HG03039 (cell line): ENCODE measurements around the gene SLC44A2.

ENCODE experiments used
- ATAC-seq: cut with Tn5 transposase; IDR thresholded peaks from one replicate; pipeline ENCODE4 v1.9.1; 2021; ENCODE audit warnings: mild to moderate bottlenecking, moderate library complexity; ENCODE audit not compliant: unreplicated experiment

SLC44A2 gene

GRCh38 chr19:10625003-10625761 is at the start of gene SLC44A2:
Gene SLC44A2, plus strand, starts transcription at chr19:10625553. Its CDS starts 81 bp downstream, at chr19:10625634.
- ATAC-seq = no peak

DNA sequence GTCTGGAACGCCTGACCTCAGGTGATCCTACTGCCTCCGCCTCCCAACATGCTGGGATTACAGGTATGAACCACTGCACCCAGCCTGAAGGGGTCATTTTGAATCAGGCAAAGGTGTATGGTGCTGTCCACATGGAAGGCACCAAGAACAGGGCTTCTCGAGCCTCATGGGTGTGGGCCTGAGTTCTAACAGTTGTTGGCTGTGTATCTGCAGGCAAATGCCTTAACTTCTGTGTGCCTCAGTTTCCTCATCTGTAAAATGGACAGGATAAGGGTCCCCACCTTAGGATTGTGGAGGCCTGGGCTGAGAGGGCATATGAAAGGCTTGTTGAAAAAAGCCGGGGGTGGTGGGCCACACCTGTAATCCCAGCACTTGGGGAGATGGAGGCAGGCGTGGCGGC is 47.4 kb upstream of the SLC44A2 start:
- no peak for ATAC-seq

- no peak for ATAC-seq
Observed at GRCh38 chr19:10580979-10581631, 44.2 kb upstream of the SLC44A2 start.

DNA sequence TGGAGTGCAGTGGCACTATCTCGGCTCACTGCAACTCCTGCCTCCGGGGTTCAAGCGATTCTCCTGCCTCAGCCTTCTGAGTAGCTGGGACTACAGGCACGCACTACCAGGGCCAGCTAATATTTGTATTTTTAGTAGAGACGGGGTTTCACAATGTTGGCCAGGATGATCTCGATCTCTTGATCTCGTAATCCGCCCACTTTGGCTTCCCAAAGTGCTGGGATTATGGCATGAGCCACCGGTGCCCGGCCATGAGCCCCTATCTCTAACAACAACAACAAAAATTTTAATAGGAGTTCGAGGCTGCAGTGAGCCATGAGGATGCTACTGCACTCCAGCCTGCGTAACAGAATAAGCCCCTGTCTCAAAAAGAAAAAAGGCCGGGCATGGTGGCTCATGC is 43.3 kb upstream of the SLC44A2 start:
- ATAC-seq = no peak

DNA sequence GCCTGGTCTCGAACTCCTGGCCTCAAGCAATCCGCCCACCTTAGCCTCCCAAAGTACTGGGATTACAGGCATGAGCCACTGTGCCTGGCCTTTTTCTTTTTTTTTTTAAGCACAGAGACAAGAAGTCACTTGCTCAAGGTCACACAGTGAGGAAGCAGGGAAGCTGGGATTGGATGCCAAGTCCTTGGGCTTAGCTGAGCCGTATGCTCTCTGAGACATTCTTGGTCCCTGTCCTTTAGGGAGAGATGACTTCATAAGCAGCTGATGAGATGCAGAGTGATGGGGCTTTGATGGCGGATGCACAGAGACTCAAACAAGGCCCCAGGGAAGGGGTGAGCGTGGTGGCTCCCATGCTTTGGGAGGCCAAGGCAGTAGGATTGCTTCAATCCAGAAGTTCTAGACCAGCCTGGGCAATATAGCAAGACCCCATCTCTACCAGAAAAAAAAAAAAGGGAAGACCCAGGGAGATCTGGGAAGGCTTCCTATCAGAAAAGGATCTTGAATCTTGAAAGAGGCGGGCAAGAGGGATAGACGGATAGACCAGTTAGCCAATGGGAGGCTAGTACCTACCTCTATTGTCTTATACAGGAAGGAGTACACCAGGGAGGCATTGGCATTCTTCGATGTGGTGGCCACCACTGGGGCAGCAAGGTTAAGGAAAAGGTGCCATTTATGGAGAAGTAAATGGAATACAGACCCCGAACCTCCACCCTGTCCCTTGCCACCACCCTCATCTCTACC is 42.1 kb upstream of the SLC44A2 start:
- ATAC-seq = no peak

- ATAC-seq = no peak
Observed at GRCh38 chr19:10586396-10586795, 39.0 kb upstream of the SLC44A2 start.

DNA sequence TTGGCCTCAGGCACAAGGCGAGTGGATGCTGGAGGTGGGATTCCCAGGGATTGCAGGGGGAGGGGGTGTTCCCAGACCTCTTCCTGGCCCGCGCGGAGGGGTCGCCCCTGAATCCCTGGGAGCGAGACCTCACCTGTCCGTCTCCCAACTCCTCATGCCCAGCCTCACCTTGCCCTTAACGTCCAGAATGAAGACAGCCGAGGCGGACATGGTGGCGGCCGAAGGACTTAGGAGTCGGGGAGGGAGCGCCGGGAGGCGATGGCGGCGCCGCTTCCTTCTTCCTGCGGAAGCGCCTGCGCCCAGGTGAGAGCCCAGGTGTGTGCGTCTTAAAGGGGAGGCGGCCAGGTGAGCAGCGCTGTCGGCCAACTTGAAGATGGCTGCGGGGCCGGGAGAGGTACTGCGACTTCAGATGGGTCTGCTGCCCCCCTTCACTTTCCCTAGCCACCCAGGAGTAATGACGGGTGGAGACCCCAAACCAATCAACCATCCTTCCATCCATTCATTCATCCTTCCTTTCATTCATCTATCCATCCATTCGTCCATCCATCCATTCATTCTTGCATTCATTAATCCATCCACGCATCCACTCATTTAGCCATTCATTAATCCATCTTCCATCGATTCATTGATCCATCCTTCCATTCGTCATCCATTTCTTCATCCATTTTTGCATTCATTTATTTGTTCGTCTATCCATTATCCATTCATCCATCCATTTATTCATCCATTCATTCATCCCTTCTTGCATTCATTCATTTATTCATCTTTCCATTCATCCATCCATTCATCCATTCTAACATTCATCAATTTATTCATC is 38.1 kb upstream of the SLC44A2 start, which contains the start of gene AP1M2:
TSS of gene AP1M2 (minus strand) at position 291 of the 817 bp plus-strand sequence. CDS start at position 210, 81 bp downstream.
- ATAC-seq = no peak

GRCh38 chr19:10587839-10588150 is 37.6 kb upstream of the SLC44A2 start:
- no peak for ATAC-seq

- no peak for ATAC-seq
Observed at GRCh38 chr19:10593148-10593547, 32.2 kb upstream of the SLC44A2 start.

- no peak for ATAC-seq
Observed at GRCh38 chr19:10593820-10594637, 31.3 kb upstream of the SLC44A2 start.

- no peak for ATAC-seq
Observed at GRCh38 chr19:10600149-10600548, 25.2 kb upstream of the SLC44A2 start.

- no peak for ATAC-seq
Observed at GRCh38 chr19:10601999-10602329, 23.4 kb upstream of the SLC44A2 start.

DNA sequence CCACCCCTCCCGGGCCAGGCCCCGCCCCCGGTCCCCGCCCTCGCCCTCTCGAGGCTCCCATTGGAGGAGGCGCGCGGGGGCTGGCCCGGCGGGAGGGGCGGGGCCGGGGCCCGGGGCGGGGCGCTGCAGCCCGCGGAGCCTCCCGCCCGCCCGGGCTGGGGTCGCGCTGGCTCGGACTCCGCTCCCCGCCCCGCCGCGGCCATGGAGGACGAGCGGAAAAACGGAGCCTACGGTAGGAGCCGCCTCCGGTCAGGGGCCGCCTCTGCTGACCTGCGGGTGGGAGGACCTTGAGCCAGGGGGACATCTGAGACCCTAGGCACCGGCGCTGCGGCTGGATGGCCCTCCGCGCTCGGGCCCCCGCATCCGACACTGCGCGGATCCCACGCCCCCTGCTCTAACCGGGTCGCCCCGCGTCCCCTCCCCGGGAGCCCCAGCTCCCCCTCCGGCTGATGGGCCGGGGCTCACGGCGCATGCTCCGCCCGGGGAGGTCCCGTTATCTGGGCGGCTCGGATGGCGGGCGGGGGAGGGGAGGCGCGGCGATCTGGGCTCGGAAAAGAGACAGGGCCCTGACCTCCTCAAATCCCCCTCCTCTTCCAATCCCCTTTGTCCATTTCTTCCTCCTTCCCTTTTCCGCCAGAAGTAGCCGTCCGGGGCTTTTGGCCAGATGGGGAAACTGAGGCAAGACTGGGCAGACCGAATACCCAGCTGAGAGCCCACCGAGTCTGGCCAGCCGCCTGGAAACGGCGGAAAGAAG is 22.8 kb upstream of the SLC44A2 start:
- peak; percentile 56 for ATAC-seq

DNA sequence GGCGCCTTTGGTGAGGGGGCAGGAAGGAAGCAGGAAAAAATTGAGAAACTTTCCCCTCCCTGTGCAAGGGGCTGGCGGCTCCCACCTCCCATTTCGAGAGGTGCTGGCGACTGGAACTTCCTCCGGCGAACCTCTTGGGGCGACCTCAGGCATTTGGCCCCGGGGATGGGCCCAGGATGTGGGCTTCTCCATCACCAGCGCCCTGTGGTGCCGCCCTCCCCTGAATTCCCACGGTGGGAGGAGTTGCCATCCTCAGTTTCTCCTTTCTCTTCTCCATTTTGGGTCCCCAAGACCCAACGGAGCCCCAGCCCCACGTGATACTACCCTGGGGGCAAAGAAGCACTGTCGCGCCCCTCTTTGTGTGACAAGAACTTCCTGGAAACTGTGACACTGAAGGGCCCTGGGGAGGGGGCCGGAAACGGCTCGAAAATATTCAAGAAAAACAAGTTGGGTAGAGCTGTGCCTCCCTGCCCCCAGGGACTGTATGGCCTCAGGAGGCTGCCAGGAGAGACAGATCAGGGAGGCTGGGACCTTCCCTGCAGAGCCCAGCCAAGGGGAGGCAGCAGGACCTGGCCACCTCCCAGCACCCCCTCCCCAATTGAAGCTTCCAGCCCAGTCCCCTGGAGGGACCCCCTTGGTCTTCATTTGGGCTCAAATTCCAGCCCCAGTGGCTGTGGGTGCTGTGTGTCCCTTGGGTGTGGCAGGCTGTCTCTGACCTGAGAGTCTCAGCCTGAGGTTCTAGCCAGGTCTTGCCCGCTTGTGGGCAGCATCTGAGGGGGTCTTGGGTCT is 22.1 kb upstream of the SLC44A2 start:
- ATAC-seq = no peak

GRCh38 chr19:10603873-10604459 is 21.4 kb upstream of the SLC44A2 start:
- no peak for ATAC-seq

DNA sequence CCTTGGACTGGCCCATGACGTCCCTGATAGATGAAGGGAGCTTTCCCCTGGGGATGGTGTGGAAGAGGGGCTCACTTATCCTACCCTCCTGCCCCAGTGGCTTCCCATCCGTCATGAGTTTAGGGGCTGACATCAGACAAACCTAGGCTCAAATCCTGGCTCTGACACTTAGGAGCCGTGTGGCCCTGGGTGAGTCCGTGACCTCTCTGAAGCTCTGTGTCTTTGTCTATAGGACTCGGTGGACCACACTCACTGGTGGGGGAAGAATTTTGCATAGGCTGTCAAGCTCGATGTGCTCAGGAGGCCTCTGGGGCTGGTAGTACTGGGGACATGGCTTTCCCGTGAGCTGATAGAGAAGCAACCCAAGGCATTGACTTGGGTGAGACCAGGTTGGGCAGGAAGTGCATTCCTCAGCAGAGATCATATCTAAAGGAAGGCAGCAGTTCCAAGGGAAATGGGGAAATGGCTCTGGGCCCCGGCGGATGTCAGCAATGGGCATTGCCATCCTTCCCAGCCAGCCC is 20.8 kb upstream of the SLC44A2 start:
- ATAC-seq = no peak

DNA sequence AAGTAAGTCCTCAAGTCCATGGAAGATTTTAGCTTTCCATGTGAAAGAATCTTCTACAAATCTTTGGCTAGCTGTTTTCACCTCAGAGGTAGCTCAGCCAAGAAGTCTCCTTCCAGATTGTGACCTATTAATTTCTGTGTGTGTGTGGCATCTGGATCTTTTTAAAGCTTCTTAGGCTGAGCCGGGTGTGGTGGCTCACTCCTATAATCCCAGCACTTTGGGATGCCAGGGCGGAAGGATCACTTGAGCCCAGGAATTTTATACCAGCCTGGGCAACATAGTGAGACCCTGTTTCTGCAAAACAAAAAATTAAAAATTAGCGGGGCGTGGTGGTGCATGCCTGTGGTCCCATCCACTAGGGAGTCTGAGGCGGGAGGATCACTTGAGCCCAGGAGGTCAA is 13.4 kb upstream of the SLC44A2 start:
- no peak for ATAC-seq

DNA sequence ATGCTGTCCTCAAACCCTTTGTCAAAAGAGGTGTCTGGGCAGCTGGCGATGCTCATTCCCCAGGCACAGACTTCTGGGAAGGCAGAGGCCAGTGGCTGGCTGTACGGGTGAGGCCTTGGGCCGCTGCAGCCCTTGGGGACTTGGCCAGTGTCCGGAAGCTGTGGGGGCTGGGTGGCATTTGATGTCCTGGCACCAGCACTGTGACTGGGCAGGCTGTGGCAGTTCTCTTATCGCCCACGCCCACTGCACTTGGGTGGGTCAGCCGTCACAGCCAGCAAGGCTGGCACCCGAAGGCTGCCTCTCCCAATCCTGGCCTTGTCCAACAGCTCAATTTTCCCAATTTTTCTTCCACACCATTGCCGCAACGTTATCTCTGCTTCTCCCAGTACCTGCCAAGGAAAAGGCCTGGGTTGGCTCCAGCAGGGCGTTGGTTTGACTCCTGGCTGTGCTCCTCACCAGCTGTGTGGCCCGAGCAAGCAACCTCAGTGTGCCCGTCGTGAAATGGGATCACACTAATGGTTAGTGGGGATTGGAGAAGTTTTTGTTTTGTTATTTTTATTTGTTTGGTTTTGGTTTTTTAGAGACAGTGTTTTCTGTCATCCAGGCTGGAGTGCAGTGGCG is 12.7 kb upstream of the SLC44A2 start:
- ATAC-seq = no peak
